H1 (cell line): ENCODE results near the gene BRD2.

Experiments used
- EZH2 ChIP-seq: fragments of 200-600 bp; sonication (generic); IDR thresholded peaks from 2 replicates; pipeline ENCODE4 v1.7.1; 2012; ENCODE audit warnings: low read depth, mild to moderate bottlenecking, moderate library complexity, low read length, inconsistent platforms; ENCODE audit not compliant: severe bottlenecking
- POLR2AphosphoS5 ChIP-seq: IDR thresholded peaks from 2 replicates; pipeline ENCODE4 v1.6.1; 2011; ENCODE audit warnings: low read depth, low read length
- ZNF274 ChIP-seq: IDR thresholded peaks from 2 replicates; pipeline ENCODE4 v1.7.0; 2012; ENCODE audit warnings: low read length, borderline replicate concordance; ENCODE audit errors: extremely low read depth
- TF ChIP-seq, protein P1 (sequence below), 3 experiments: IDR thresholded peaks; 1 replicate in 2 of 3; 2 replicates in 1 of 3; pipeline versions ENCODE4 v1.5.1 to v1.6.1; 2011; ENCODE audit warnings: low read length in 3 of 3, mild to moderate bottlenecking in 3 of 3, inconsistent platforms in 2 of 3, low read depth in 1 of 3, moderate library complexity in 1 of 3; ENCODE audit not compliant: insufficient read depth in 1 of 3; ENCODE audit errors: control extremely low read depth in 1 of 3
- TF ChIP-seq, protein P2 (sequence below): fragments of 300-600 bp; sonication (generic); IDR thresholded peaks from 2 replicates; pipeline ENCODE4 v1.7.1; 2012; ENCODE audit warnings: low read length, moderate library complexity, mild to moderate bottlenecking, inconsistent platforms; ENCODE audit not compliant: insufficient replicate concordance

DNA sequence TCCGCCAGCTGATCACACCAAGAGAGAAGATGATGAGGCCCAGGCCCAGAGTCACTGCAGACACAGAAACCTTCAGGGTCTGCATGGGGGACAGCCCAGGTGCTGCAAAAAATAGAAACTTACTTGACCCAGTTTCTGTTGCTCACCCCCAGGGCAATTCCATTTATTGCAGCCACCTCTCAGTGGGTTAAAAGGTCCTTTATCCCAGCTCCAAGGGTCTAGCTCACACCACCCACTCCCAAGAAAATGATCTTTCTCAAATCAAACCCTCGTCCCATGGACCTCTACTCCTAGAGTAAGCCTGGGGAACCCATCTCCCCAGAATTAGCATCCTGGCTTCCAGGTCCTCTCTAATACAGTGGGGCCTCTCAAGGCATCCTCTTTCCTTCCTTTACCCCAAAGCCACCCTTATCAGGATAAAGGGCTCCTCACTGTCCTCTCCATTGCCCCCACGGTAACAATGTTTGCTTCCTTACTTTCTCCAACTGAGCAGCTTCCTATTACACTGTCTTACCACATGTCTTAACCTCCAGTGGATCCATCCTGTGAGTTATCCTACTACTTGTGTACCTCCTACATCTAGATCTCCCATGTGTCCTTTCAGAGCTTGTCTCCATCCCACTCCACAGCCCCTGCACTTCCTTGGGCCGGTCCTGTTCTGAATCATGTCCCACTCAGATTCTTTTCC lies 32.7 kb upstream of the BRD2 start:
- TF ChIP-seq POLR2AphosphoS5 (no peak), ZNF274 (no peak), EZH2 (no peak)
- TF ChIP-seq, protein P1, sequence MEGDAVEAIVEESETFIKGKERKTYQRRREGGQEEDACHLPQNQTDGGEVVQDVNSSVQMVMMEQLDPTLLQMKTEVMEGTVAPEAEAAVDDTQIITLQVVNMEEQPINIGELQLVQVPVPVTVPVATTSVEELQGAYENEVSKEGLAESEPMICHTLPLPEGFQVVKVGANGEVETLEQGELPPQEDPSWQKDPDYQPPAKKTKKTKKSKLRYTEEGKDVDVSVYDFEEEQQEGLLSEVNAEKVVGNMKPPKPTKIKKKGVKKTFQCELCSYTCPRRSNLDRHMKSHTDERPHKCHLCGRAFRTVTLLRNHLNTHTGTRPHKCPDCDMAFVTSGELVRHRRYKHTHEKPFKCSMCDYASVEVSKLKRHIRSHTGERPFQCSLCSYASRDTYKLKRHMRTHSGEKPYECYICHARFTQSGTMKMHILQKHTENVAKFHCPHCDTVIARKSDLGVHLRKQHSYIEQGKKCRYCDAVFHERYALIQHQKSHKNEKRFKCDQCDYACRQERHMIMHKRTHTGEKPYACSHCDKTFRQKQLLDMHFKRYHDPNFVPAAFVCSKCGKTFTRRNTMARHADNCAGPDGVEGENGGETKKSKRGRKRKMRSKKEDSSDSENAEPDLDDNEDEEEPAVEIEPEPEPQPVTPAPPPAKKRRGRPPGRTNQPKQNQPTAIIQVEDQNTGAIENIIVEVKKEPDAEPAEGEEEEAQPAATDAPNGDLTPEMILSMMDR (IDR thresholded peaks at IDR 0.05; ENCODE audit: control extremely low read depth in 1 of 3, insufficient read depth in 1 of 3, low read depth in 1 of 3, low read length in 3 of 3), result no peak
- TF ChIP-seq, protein P2, sequence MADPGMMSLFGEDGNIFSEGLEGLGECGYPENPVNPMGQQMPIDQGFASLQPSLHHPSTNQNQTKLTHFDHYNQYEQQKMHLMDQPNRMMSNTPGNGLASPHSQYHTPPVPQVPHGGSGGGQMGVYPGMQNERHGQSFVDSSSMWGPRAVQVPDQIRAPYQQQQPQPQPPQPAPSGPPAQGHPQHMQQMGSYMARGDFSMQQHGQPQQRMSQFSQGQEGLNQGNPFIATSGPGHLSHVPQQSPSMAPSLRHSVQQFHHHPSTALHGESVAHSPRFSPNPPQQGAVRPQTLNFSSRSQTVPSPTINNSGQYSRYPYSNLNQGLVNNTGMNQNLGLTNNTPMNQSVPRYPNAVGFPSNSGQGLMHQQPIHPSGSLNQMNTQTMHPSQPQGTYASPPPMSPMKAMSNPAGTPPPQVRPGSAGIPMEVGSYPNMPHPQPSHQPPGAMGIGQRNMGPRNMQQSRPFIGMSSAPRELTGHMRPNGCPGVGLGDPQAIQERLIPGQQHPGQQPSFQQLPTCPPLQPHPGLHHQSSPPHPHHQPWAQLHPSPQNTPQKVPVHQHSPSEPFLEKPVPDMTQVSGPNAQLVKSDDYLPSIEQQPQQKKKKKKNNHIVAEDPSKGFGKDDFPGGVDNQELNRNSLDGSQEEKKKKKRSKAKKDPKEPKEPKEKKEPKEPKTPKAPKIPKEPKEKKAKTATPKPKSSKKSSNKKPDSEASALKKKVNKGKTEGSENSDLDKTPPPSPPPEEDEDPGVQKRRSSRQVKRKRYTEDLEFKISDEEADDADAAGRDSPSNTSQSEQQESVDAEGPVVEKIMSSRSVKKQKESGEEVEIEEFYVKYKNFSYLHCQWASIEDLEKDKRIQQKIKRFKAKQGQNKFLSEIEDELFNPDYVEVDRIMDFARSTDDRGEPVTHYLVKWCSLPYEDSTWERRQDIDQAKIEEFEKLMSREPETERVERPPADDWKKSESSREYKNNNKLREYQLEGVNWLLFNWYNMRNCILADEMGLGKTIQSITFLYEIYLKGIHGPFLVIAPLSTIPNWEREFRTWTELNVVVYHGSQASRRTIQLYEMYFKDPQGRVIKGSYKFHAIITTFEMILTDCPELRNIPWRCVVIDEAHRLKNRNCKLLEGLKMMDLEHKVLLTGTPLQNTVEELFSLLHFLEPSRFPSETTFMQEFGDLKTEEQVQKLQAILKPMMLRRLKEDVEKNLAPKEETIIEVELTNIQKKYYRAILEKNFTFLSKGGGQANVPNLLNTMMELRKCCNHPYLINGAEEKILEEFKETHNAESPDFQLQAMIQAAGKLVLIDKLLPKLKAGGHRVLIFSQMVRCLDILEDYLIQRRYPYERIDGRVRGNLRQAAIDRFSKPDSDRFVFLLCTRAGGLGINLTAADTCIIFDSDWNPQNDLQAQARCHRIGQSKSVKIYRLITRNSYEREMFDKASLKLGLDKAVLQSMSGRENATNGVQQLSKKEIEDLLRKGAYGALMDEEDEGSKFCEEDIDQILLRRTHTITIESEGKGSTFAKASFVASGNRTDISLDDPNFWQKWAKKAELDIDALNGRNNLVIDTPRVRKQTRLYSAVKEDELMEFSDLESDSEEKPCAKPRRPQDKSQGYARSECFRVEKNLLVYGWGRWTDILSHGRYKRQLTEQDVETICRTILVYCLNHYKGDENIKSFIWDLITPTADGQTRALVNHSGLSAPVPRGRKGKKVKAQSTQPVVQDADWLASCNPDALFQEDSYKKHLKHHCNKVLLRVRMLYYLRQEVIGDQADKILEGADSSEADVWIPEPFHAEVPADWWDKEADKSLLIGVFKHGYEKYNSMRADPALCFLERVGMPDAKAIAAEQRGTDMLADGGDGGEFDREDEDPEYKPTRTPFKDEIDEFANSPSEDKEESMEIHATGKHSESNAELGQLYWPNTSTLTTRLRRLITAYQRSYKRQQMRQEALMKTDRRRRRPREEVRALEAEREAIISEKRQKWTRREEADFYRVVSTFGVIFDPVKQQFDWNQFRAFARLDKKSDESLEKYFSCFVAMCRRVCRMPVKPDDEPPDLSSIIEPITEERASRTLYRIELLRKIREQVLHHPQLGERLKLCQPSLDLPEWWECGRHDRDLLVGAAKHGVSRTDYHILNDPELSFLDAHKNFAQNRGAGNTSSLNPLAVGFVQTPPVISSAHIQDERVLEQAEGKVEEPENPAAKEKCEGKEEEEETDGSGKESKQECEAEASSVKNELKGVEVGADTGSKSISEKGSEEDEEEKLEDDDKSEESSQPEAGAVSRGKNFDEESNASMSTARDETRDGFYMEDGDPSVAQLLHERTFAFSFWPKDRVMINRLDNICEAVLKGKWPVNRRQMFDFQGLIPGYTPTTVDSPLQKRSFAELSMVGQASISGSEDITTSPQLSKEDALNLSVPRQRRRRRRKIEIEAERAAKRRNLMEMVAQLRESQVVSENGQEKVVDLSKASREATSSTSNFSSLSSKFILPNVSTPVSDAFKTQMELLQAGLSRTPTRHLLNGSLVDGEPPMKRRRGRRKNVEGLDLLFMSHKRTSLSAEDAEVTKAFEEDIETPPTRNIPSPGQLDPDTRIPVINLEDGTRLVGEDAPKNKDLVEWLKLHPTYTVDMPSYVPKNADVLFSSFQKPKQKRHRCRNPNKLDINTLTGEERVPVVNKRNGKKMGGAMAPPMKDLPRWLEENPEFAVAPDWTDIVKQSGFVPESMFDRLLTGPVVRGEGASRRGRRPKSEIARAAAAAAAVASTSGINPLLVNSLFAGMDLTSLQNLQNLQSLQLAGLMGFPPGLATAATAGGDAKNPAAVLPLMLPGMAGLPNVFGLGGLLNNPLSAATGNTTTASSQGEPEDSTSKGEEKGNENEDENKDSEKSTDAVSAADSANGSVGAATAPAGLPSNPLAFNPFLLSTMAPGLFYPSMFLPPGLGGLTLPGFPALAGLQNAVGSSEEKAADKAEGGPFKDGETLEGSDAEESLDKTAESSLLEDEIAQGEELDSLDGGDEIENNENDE, result no peak
